ENCODE data around the gene GLRX3. TPM values are rescaled to one million over a fixed set of nuclear protein-coding genes. Genes with fewer than 3 reads are reported as not detected.

GLRX3 gene
- total and polyA plus RNA-seq, 2 of the 13 experiments (the other 11 are each of a cell fraction or from before 2014, with no cell fraction given), result 91.4 to 135 TPM

DNA sequence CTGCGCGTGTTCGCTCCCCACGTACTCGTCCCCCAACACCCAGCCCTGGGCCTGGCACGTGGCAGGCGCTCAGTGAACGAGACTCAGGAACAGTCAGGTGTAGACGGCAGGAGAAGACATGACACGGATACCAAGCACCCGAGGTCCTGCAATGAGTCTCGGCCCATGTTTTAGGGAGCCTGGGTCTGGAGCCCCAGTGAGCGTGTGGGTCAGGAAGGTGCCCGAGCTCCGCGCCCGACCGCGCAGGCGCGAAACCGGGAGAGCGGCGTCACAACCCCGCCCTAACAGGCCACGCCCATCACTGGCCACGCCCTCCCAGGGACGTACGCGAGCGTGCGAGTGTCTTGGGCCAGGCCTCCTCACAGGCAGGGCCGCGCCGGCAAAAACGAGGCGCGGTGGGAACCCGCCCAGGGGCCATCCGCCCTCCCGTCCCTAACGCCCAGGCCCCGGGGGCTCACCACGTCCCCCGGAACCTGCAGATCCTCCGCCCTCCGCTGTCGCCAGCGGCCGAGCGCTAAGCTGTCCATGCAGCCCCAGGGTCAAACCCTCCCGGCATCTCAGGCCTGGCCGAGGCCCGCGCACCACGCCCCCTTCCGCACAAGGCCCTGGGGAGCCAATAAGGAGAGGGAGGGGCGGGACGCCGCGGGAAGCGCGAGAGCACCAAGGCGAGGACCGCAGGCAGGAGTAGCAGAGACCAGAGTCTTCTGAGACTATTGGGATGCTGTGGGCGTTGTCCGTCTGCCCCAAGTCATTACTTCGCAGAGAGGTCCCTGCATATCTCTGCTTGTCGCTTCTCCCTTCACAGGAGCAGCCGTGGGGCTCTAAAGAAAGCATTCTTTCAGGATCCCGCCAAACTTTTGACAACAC is 25.7 kb upstream of the GLRX3 start, which contains the start of gene C10orf143 (continued):
- TF ChIP-seq NR0B2 (CRISPR knock-in tag; IDR thresholded peaks at IDR 0.05) (peak; percentile 86), CBX5 (CRISPR knock-in tag; IDR thresholded peaks at IDR 0.05; ENCODE audit: borderline replicate concordance) (0 out of 2 replicates have a peak, but pooled peaks have one; percentile 60), ZSCAN21 (CRISPR knock-in tag; IDR thresholded peaks at IDR 0.05; ENCODE audit: borderline replicate concordance) (peak; percentile 40; the same call in 1 of the 2 replicates), SAP130 (CRISPR knock-in tag; IDR thresholded peaks at IDR 0.05; ENCODE audit: low read depth) (peak; percentile 89), HCFC1 (IDR thresholded peaks at IDR 0.05; ENCODE audit: low read depth, low read length) (no peak; the same call in 1 of the 2 replicates), SP1 (IDR thresholded peaks at IDR 0.05) (peak; percentile 51; the same call in 1 of the 2 replicates), SP1 (CRISPR knock-in tag; IDR thresholded peaks at IDR 0.05) (peak; percentile 97), ZNF768 (CRISPR knock-in tag; IDR thresholded peaks at IDR 0.05) (peak; percentile 65; the same call in 1 of the 2 replicates), ZFP36L1 (CRISPR knock-in tag; IDR thresholded peaks at IDR 0.05) (peak; percentile 66; the same call in 1 of the 2 replicates), ZMYM4 (CRISPR knock-in tag; IDR thresholded peaks at IDR 0.05) (peak; percentile 47), HOXA9 (CRISPR knock-in tag; IDR thresholded peaks at IDR 0.05; ENCODE audit: borderline replicate concordance) (peak; percentile 69; the same call in 1 of the 2 replicates), ZNF674 (CRISPR knock-in tag; IDR thresholded peaks at IDR 0.05; ENCODE audit: low read depth) (0 out of 2 replicates have a peak, but pooled peaks have one; percentile 59), ELF1 (CRISPR knock-in tag; IDR thresholded peaks at IDR 0.05) (no peak), HDAC1 (CRISPR knock-in tag; IDR thresholded peaks at IDR 0.05) (peak; percentile 89), ZSCAN30 (CRISPR knock-in tag; IDR thresholded peaks at IDR 0.05) (0 out of 2 replicates have a peak, but pooled peaks have one; percentile 76), ZSCAN29 (CRISPR knock-in tag; conservative IDR thresholded peaks at IDR 0.05) (0 out of 2 replicates have a peak, but pooled peaks have one; percentile 48), ZBTB1 (CRISPR knock-in tag; IDR thresholded peaks at IDR 0.05; ENCODE audit: borderline replicate concordance) (no peak; the same call in 1 of the 2 replicates), RXRA (CRISPR knock-in tag; IDR thresholded peaks at IDR 0.05) (peak; percentile 76), ZSCAN12 (CRISPR knock-in tag; IDR thresholded peaks at IDR 0.05) (no peak), MIER2 (CRISPR knock-in tag; IDR thresholded peaks at IDR 0.05) (no peak)
- TF ChIP-seq, protein P1, sequence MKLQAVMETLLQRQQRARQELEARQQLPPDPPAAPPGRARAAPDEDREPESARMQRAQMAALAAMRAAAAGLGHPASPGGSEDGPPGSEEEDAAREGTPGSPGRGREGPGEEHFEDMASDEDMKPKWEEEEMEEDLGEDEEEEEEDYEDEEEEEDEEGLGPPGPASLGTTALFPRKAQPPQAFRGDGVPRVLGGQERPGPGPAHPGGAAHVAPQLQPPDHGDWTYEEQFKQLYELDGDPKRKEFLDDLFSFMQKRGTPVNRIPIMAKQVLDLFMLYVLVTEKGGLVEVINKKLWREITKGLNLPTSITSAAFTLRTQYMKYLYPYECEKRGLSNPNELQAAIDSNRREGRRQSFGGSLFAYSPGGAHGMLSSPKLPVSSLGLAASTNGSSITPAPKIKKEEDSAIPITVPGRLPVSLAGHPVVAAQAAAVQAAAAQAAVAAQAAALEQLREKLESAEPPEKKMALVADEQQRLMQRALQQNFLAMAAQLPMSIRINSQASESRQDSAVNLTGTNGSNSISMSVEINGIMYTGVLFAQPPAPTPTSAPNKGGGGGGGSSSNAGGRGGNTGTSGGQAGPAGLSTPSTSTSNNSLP (IDR thresholded peaks at IDR 0.05; ENCODE audit: low read depth, low read length), result no peak
- TF ChIP-seq, protein P2, sequence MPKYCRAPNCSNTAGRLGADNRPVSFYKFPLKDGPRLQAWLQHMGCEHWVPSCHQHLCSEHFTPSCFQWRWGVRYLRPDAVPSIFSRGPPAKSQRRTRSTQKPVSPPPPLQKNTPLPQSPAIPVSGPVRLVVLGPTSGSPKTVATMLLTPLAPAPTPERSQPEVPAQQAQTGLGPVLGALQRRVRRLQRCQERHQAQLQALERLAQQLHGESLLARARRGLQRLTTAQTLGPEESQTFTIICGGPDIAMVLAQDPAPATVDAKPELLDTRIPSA (CRISPR knock-in tag; IDR thresholded peaks at IDR 0.05; ENCODE audit: borderline replicate concordance), result 0 out of 2 replicates have a peak, but pooled peaks have one; percentile 58
- TF ChIP-seq, protein P3, sequence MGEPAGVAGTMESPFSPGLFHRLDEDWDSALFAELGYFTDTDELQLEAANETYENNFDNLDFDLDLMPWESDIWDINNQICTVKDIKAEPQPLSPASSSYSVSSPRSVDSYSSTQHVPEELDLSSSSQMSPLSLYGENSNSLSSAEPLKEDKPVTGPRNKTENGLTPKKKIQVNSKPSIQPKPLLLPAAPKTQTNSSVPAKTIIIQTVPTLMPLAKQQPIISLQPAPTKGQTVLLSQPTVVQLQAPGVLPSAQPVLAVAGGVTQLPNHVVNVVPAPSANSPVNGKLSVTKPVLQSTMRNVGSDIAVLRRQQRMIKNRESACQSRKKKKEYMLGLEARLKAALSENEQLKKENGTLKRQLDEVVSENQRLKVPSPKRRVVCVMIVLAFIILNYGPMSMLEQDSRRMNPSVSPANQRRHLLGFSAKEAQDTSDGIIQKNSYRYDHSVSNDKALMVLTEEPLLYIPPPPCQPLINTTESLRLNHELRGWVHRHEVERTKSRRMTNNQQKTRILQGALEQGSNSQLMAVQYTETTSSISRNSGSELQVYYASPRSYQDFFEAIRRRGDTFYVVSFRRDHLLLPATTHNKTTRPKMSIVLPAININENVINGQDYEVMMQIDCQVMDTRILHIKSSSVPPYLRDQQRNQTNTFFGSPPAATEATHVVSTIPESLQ (CRISPR knock-in tag; conservative IDR thresholded peaks at IDR 0.05), result no peak

Data from HepG2 (cell line).